Astrocyte (in vitro differentiated cells and primary cell): ENCODE data around the gene TWF2. TPM values are rescaled to one million over a fixed set of nuclear protein-coding genes. Genes with fewer than 3 reads are reported as not detected.

Experiments
- DNase-seq: peaks from one replicate; pipeline ENCODE4 v3.0.0-alpha.2; 2010; ENCODE audit warnings: low read depth
- FAIRE-seq: peaks from 2 replicates; lab custom pipeline; 2011; peaks lifted over from hg19 to GRCh38; lab: Jason Lieb, UNC
- H2AFZ ChIP-seq: 2 replicates; pipeline ENCODE4 v1.6.0; 2012; ENCODE audit warnings: low read depth, low read length, inconsistent platforms
- H3K27ac ChIP-seq: 2 replicates; pipeline ENCODE4 v1.5.1; 2011; ENCODE audit warnings: low read depth, low read length, inconsistent platforms
- H3K27me3 ChIP-seq: 2 replicates; pipeline ENCODE4 v1.6.0; 2011; ENCODE audit warnings: low read length, inconsistent platforms; ENCODE audit not compliant: insufficient read depth
- H3K36me3 ChIP-seq: 2 replicates; pipeline ENCODE4 v1.5.1; 2011; ENCODE audit warnings: low read length, inconsistent platforms; ENCODE audit not compliant: insufficient read depth
- H3K4me1 ChIP-seq: 2 replicates; pipeline ENCODE4 v1.5.1; 2011; ENCODE audit warnings: low read length, inconsistent platforms; ENCODE audit not compliant: insufficient read depth
- H3K4me2 ChIP-seq: 2 replicates; pipeline ENCODE4 v1.6.0; 2012; ENCODE audit warnings: low read length, inconsistent platforms
- H3K4me3 ChIP-seq: 2 replicates; pipeline ENCODE4 v1.5.1; 2011; ENCODE audit warnings: low read depth, mild to moderate bottlenecking, low read length, inconsistent platforms; ENCODE audit not compliant: insufficient read depth
- H3K79me2 ChIP-seq: 2 replicates; pipeline ENCODE4 v1.6.0; 2012; ENCODE audit warnings: mild to moderate bottlenecking, low read length, inconsistent platforms; ENCODE audit not compliant: insufficient read depth
- H3K9ac ChIP-seq: 2 replicates; pipeline ENCODE4 v1.6.0; 2012; ENCODE audit warnings: mild to moderate bottlenecking, low read length, inconsistent platforms
- H3K9me3 ChIP-seq: 2 replicates; pipeline ENCODE4 v1.5.1; 2012; ENCODE audit warnings: low read depth, mild to moderate bottlenecking, low read length, inconsistent platforms; ENCODE audit not compliant: insufficient read depth
- H4K20me1 ChIP-seq: 2 replicates; pipeline ENCODE4 v1.6.0; 2012; ENCODE audit warnings: low read length, inconsistent platforms; ENCODE audit not compliant: insufficient read depth
- H3K27ac Mint-ChIP-seq: one replicate; pipeline ENCODE4 v1.8.0; 2021; ENCODE audit warnings: mild to moderate bottlenecking, mixed read lengths; ENCODE audit not compliant: unreplicated experiment
- H3K27me3 Mint-ChIP-seq: one replicate; pipeline ENCODE4 v1.8.0; 2021; ENCODE audit warnings: low read depth, mixed read lengths; ENCODE audit not compliant: unreplicated experiment
- H3K36me3 Mint-ChIP-seq: one replicate; pipeline ENCODE4 v1.8.0; 2021; ENCODE audit warnings: low read depth, mixed read lengths; ENCODE audit not compliant: unreplicated experiment
- H3K4me1 Mint-ChIP-seq: one replicate; pipeline ENCODE4 v1.8.0; 2021; ENCODE audit warnings: low read depth, mixed read lengths; ENCODE audit not compliant: unreplicated experiment
- H3K4me3 Mint-ChIP-seq: one replicate; pipeline ENCODE4 v1.8.0; 2021; ENCODE audit warnings: mild to moderate bottlenecking, moderate library complexity, mixed read lengths; ENCODE audit not compliant: unreplicated experiment
- H3K9me3 Mint-ChIP-seq: one replicate; pipeline ENCODE4 v1.8.0; 2021; ENCODE audit warnings: mild to moderate bottlenecking, mixed read lengths; ENCODE audit not compliant: unreplicated experiment
- EZH2 ChIP-seq: IDR thresholded peaks from 2 replicates; pipeline ENCODE4 v1.6.1; 2012; ENCODE audit warnings: mild to moderate bottlenecking, low read length, inconsistent platforms; ENCODE audit not compliant: insufficient read depth
- total RNA-seq: library from RNA; stranded (reverse); gene quantifications from 2 replicates; pipeline ENCODE4 v1.2.1, GENCODE V29; 2021
- TF ChIP-seq, protein P1 (sequence below): IDR thresholded peaks from 2 replicates; pipeline ENCODE4 v1.5.1; 2011; ENCODE audit warnings: low read depth, mild to moderate bottlenecking, inconsistent platforms, low read length, moderate library complexity; ENCODE audit not compliant: insufficient read depth

The TWF2 gene
- total RNA-seq, 1 donor from 2014 or later = 103 TPM

DNA sequence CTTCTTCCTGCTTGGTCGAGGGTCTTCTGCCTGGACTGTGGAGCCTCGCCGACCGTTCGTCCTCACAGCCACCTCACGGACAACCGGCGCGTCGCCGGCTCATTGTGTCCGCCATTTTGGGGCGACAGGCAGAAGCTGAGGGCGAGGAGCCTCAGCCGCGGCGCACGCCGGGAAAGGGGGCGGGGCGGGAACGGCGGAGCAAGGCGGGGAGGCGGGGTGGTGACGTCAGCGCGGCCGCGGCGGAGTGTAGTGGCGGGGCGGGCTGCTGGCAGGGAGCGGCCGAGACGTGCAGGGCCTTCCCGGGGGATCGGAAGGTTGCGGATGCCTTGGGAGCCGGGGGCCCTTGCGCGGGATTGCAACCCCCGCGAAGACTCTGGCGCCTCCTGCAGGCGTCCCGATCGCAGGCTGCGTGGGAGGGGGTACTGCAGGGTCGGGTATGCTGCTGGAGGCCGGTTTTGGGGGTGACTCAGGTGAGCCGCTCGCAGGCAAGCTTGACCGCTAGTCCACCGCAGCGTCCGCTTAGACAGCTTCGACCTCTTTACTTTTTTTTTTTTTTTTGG lies 39.6 kb upstream of the TWF2 start, which contains the start of gene WDR82:
Gene WDR82 (minus strand): TSS at position 140 of the 560 bp plus-strand sequence. CDS start 288 bp downstream, outside the sequence.
- H2AFZ ChIP-seq = peak within 1 kb of the TSS; percentile 89
- TF ChIP-seq, protein P1, sequence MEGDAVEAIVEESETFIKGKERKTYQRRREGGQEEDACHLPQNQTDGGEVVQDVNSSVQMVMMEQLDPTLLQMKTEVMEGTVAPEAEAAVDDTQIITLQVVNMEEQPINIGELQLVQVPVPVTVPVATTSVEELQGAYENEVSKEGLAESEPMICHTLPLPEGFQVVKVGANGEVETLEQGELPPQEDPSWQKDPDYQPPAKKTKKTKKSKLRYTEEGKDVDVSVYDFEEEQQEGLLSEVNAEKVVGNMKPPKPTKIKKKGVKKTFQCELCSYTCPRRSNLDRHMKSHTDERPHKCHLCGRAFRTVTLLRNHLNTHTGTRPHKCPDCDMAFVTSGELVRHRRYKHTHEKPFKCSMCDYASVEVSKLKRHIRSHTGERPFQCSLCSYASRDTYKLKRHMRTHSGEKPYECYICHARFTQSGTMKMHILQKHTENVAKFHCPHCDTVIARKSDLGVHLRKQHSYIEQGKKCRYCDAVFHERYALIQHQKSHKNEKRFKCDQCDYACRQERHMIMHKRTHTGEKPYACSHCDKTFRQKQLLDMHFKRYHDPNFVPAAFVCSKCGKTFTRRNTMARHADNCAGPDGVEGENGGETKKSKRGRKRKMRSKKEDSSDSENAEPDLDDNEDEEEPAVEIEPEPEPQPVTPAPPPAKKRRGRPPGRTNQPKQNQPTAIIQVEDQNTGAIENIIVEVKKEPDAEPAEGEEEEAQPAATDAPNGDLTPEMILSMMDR = peak; percentile 29
- no peak for TF ChIP-seq EZH2
- peak within 1 kb of the TSS; percentile 95 for H3K27ac ChIP-seq
- Mint-ChIP-seq H3K4me1 (peaks cover 28% of the 10 kb centered on the region), H3K27ac (peak within 1 kb of the TSS; percentile 97), H3K36me3 (peaks cover 6% of the 10 kb centered on the region), H3K27me3 (no peaks in the 10 kb centered on the region), H3K9me3 (no peaks in the 10 kb centered on the region), H3K4me3 (peak within 1 kb of the TSS; percentile 99)
- H3K36me3 ChIP-seq = peaks cover under 1% of the 10 kb centered on the region
- no peaks in the 10 kb centered on the region for H3K9me3 ChIP-seq
- DNase-seq = peak; percentile 77
- H3K27me3 ChIP-seq = no peaks in the 10 kb centered on the region
- H3K9ac ChIP-seq = peak within 1 kb of the TSS; percentile 99
- peak within 1 kb of the TSS; percentile 99 for H3K4me3 ChIP-seq
- H3K79me2 ChIP-seq = peaks cover 46% of the 10 kb centered on the region
- peaks cover 46% of the 10 kb centered on the region for H4K20me1 ChIP-seq
- H3K4me1 ChIP-seq = peaks cover 25% of the 10 kb centered on the region
- H3K4me2 ChIP-seq = peak within 1 kb of the TSS; percentile 99
- no peak for FAIRE-seq

DNA sequence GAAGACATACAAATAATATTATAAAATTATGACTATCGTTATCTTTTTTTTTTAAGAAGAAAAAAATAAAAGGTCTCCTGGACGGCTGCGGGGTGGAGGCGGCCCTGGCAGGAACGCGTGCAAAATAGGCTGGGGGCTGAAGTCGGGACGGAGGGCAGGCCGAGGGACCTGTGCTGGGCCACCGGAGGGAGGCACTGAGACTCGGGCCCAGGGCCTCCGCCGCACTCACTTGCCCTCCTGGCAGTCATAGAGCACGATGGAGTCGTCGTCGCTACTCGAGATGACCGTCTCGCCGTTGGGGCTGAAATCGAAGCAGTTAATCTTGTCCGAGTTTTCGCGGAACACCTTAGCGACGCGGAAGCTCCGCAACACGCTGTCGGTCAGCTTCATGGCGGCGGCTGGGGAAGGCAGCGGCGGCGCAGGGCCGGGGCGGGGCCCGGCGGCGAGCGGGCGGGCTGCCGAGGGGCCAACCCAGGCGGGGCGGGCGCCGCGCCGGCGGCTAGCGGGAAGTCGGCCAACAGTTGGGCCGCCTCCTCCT lies 39.1 kb upstream of the TWF2 start:
- Histone ChIP-seq H3K4me2 (peak overlapping the region; percentile 99), H3K9me3 (no peaks in the 10 kb centered on the region), H3K27ac (peak overlapping the region; percentile 95), H2AFZ (peak overlapping the region; percentile 89), H3K36me3 (peaks cover 6% of the 10 kb centered on the region), H4K20me1 (peaks cover 51% of the 10 kb centered on the region), H3K4me1 (peaks cover 25% of the 10 kb centered on the region), H3K79me2 (peaks cover 51% of the 10 kb centered on the region), H3K4me3 (peak overlapping the region; percentile 99), H3K9ac (peak overlapping the region; percentile 99), H3K27me3 (no peaks in the 10 kb centered on the region)
- DNase-seq (no peak), FAIRE-seq (no peak)
- TF ChIP-seq, protein P1 = no peak
- no peak for TF ChIP-seq EZH2
- Mint-ChIP-seq H3K9me3 (no peaks in the 10 kb centered on the region), H3K4me1 (peaks cover 23% of the 10 kb centered on the region), H3K27ac (peak overlapping the region; percentile 97), H3K27me3 (no peaks in the 10 kb centered on the region), H3K36me3 (peaks cover 6% of the 10 kb centered on the region), H3K4me3 (peak overlapping the region; percentile 99)
